Measurements from ENCODE around the gene ARRB1. TPM values are rescaled to one million over a fixed set of nuclear protein-coding genes. Genes with fewer than 3 reads are reported as not detected.

The ARRB1 gene
- total and polyA plus RNA-seq, 9 of the 15 experiments (the other 6 are each of a cell fraction or from before 2014, with no cell fraction given): 6.6 to 45.4 (median 28.5) TPM

DNA sequence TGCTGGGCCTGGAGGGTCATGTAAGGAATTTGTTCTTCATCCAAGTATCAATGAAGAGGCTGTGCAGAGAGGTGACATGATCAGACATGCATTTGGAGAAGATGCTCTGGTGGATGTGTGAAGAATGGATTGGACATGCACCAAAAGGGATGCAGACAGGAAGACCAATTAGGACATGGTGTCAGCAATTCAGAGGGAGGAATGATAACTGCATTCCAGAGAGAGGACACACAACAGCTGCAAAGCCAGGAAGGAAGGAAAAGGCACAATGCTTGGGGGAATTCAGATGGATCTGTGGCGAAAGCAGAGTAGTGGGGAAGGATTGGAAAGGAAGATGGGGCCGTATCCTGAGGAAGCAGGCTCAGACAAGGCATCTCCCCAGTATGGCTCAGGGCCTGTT lies 5.2 kb upstream of the ARRB1 start:
- in situ Hi-C loops (cut with MboI) (no loop called here), intact Hi-C loops (cut with micrococcal nuclease) (no loop called here)
- Histone ChIP-seq H3K4me2 (ENCODE audit: insufficient read depth, low read length) (no peak overlapping the region), H2AFZ (ENCODE audit: low read depth, low read length) (no peak overlapping the region), H3K9me3 (replicated peaks; ENCODE audit: control insufficient read depth, insufficient read depth, low read depth, low read length) (no peaks in the 10 kb centered on the region), H3K4me1 (replicated peaks in 1 of 2; ENCODE audit: control insufficient read depth in 2 of 2, insufficient read depth in 2 of 2, low read length in 2 of 2) (peaks cover 7 to 13% of the 10 kb centered on the region in 2 experiments; a peak in 4 of 5 replicates), H3K4me3 (no peak overlapping the region), H3K27ac (ENCODE audit: extremely low read depth, low read depth, low read length) (no peak overlapping the region), H3K79me2 (ENCODE audit: control insufficient read depth, insufficient read depth, low read length) (no peaks in the 10 kb centered on the region; the same call in 2 of the 3 replicates), H3K9me1 (ENCODE audit: control insufficient read depth, insufficient read depth, low read length) (no peaks in the 10 kb centered on the region), H3K36me3 (ENCODE audit: control insufficient read depth, insufficient read depth, low read length) (no peaks in the 10 kb centered on the region), H3K27me3 (ENCODE audit: control insufficient read depth in 2 of 2, insufficient read depth in 2 of 2, low read length in 2 of 2) (no peaks in the 10 kb centered on the region), H3K9ac (ENCODE audit: insufficient read depth in 1 of 2, low read depth in 2 of 2, low read length in 2 of 2) (no peak overlapping the region), H4K20me1 (replicated peaks; ENCODE audit: control insufficient read depth, insufficient read depth, low read length) (no peaks in the 10 kb centered on the region)
- ATAC-seq (no peak), FAIRE-seq (no peak), DNase-seq (ENCODE audit: extremely low read depth in 1 of 4, low spot score in 3 of 4) (no peak)
- POLR2A ChIA-PET: interaction anchor here (0.7 to 1.1 kb wide), 4 partner anchors 9 to 26 kb away, joined by 3 to 5 read pairs (median 4); no protein-coding TSS in a partner anchor
- TF ChIP-seq NRF1 (conservative IDR thresholded peaks at IDR 0.05 in 1 of 2, IDR thresholded peaks at IDR 0.05 in 1 of 2) (no peak), POU5F1 (IDR thresholded peaks at IDR 0.05; ENCODE audit: borderline replicate concordance, low read depth, low read length, partially characterized antibody) (no peak), ZNF197 (CRISPR knock-in tag; IDR thresholded peaks at IDR 0.05; ENCODE audit: low read depth) (no peak), ZNF253 (CRISPR knock-in tag; conservative IDR thresholded peaks at IDR 0.05) (no peak), MTA3 (IDR thresholded peaks at IDR 0.05; ENCODE audit: borderline replicate concordance) (no peak), ZNF561 (CRISPR knock-in tag; conservative IDR thresholded peaks at IDR 0.05) (no peak), HNRNPH1 (optimal IDR thresholded peaks at IDR 0.05; ENCODE audit: low read depth, low read length) (no peak), SMAD2 (IDR thresholded peaks at IDR 0.05; ENCODE audit: low read depth, low read length) (no peak), CHD1 (IDR thresholded peaks at IDR 0.05; ENCODE audit: low read length) (no peak)
- no TSS peak for BruUV-seq (replicated peaks)
- 72% methylated on average over 2 of the region's 2 CpGs for WGBS (ENCODE audit: insufficient coverage, low coverage, missing lambda C conversion rate)
- CTCF ChIA-PET (ENCODE audit: low intra/inter-chr PET ratio): no interaction called here
